HG02981 (cell line): Measurements from ENCODE around the gene PUM2.
"Not testable (repeated sequence)": the region's sequence is repeated elsewhere in the genome, so short reads cannot be mapped to it uniquely, and the experiment has no call there.

Experiments
- ATAC-seq: cut with Tn5 transposase; IDR thresholded peaks from one replicate; pipeline ENCODE4 v1.9.1; 2021; ENCODE audit warnings: mild to moderate bottlenecking, moderate library complexity; ENCODE audit not compliant: unreplicated experiment

The PUM2 gene

DNA sequence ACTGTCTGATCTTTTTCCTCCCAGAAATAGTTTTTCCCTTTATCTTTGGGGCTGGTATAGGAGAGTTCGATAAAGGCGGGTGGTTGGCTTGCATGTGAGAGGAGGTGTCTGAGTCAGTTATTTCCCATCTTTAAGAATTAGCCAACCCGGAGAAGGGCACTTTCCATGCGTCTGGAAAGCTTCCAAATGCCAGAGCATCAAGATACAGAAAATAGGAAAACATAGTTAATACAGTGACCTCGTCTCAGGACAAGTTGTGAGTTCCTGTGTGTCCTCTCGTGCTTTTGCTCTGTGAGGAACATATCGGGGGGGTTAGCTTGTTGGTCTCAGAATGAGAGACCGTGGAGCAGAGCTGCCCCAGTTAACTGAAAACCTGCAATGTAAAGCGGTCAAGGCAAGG is 18.7 kb upstream of the PUM2 start:
- no peak for ATAC-seq

DNA sequence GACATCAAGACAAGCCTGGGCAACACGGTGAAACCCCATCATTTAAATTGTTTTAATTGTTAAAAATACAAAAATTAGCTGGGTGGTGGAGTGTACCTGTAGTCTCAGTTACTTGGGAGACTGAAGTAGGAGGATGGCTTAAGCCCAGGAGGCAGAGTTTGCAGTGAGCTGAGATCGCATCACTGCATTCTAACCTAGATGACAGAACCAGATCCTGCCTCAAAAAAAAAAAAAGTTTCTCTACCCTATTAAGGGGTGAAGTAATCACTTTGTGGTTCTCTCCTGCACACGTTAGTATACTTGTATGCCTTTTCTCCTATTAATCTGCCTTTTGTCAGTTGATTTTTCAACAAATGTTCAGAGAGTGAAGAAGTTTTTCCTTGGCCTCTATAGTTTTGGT is 18.1 kb upstream of the PUM2 start:
- ATAC-seq: no peak

GRCh38 chr2:20367929-20368328 is 17.3 kb upstream of the PUM2 start:
- ATAC-seq: not testable (repeated sequence)

DNA sequence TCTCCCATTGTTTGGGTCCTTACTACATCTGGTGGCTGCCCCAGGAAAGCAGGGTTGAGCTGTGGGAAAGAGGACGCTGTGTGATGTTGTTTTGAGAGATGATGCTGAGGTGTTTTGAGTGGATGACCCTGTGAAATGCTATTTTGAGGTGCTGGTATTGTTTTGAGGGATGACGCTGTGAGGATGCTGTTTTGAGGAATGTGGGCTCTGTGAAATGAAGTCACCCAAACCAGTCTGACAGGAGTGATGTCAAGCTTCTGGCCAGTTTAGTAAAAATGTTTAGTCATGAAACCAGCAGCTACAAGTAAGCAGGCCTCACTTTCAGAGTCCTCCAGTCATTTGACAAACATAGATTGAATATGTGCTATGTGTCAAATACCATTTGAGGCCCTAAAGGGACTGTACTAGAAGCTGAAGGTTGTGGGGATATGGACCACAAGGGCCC is 16.1 kb upstream of the PUM2 start:
- no peak for ATAC-seq

GRCh38 chr2:20365249-20365817 is 14.7 kb upstream of the PUM2 start:
- peak; percentile 94 for ATAC-seq

DNA sequence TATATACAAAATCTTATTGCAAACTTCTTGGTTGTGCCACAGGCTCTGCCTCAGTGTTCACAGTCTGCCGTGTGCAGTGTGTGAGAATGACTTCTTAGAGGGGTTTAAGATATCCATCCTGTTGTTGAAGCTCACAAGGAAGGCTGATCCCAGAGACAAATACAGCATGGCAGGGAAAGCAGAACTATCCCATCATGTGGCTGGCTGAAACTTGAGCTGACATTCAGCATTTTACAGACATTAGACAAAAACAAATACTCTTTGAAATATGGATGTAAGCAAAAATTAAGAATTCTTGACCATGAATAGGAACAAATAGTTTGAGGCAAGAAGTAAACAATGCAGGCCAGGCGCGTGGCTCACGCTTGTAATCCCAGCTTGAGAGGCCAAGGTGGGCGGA is 12.9 kb upstream of the PUM2 start:
- ATAC-seq: no peak

- ATAC-seq: no peak
Observed at GRCh38 chr2:20362701-20363435, 12.2 kb upstream of the PUM2 start.

- ATAC-seq: no peak
Observed at GRCh38 chr2:20361893-20362292, 11.2 kb upstream of the PUM2 start.

DNA sequence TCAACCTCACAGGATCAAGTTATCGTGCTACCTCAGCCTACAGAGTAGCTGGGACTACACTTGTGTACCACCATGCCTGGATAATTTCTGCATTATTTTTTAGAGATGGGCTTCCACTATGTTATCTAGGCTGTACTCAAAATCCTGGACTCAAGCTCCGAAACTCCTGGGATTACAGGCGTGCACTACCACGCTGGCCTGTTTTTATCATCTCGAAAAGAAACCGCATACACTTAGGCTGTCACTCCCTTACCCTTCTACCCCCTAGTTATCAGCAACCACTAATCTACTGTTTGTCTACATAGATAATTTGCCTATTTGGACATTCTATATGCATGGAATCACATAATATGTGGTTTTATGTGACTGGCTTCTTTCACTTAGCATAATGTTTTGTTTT is 8.5 kb upstream of the PUM2 start:
- no peak for ATAC-seq

DNA sequence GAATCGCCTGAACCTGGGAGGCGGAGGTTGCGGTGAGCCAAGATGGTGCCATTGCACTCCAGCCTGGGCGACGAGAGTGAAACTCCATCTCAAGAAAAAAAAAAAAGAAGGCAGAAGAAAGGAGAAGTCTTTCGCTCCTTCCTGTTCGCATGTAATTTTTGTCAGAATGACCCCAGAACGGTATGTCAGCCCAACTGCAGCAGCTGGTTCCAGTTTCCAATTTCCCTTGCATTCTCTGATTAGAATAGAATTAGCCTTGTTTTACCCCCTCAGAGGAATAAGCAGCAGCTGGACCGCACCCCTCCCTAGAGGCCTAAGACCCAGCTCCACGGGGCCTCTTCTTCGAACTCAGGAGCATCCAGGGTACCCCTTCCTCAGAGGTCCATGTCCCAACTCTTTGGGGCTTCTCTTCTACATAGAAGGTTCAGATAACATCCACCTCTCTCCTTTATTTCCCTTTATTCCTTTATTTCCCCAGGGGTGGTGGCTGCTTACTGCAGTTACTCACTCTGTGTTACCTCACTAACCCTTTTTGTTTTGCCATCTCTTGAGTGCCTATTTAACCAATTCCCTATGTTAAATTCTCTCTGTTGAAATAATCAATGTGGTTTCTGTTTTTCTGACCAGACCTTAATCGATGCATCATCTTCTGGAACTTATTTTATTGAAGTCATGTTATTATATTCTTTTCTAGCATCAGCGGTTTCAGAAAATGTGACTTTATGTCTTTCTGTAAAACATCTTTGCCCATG is 7.2 kb upstream of the PUM2 start:
- ATAC-seq: no peak

GRCh38 chr2:20356042-20356441 is 5.4 kb upstream of the PUM2 start:
- ATAC-seq: no peak

DNA sequence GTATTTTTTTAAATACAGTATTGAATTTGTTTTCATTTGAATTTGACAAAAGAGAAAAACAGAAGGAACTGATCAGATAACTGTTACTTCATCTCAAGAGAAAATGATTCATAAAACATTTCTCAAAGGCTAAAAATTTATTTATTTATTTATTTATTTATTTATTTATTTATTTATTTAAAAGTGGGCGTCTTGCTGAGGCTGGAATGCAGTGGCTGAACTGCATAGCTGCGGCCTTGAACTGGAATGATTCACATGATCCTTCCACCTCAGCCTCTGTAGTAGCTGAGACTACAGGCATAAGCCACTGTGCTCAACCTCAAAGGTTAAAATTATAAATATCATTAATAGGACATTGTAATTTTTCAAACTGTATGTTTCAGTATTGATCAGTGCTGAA is 4.5 kb upstream of the PUM2 start:
- ATAC-seq: no peak

DNA sequence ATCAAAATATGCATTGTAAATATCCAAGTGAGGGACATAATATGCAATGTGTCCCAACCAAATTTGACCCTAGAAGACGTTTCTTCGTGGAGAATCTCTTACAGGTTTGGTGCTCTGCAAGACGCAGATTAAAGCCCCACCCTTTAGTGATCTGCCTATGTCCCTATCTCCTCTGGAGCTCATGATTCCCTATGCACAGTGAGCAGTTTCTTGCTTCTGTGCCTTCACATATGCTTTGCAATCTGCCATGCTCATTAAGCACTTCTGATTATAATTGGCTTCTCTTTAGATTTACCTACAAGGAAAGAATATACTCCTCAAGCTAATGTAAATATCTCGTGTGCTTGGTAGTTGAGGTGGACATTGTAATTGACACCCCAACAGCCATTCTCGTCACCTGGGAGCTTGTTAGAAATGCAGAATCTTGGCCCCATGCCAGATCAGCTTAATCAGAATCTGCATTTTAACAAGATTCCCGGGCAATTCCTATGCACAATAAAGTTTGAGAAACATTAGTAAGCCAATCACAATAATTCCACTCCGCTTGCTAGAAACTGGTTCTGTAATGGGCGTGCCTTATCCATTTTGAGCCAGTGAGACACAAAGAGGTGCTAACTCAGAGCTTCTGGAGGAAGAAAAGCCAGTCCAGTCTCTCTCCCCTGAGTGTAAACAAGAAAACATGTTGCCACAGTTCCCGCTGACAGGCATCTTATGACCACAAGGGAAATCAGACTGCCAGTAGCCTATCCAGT is 2.8 kb upstream of the PUM2 start:
- no peak for ATAC-seq

- ATAC-seq: no peak
Observed at GRCh38 chr2:20352581-20353216, 2.1 kb upstream of the PUM2 start.

DNA sequence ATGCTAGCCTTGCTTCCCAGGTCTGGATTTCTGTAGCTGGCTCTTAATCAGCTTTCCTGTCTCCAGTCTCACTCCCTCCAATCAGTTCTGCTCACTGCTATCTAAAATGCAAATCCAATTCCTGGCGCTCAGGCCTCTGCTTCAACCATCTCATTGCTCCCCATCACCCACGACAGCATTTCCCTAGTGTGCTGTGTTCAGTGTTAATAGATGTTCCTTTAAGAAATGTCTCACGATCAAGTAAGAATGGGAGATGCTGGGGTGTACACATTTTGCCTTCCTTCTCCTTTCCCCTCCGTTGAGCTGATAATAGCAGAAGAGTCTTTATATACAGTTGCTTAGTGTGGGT is 1.6 kb upstream of the PUM2 start:
- no peak for ATAC-seq

GRCh38 chr2:20351555-20352229 is 1.0 kb upstream of the PUM2 start:
- ATAC-seq: no peak

- peak; percentile 24 for ATAC-seq
Observed at GRCh38 chr2:20350041-20350712, 467 bp downstream of the PUM2 start.

DNA sequence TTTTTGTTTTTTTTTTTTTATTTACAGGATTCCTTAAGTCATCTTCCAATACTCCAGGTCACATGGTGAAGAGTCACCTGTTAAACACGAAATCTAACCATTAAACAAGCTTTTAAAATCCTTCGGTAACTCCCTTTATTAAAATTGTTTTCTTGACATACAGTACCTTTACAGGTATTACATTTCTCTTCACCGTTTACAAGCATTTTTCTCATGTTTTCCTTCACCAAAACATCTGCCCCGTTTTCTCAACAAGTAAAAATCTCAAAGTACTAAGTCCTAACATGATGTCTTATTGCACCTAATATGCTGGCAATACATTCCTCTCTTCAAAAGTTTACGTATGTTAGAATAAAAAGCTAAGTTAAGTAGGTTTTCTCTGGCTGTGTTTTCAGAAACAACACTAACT is 1.1 kb downstream of the PUM2 start:
- no peak for ATAC-seq

DNA sequence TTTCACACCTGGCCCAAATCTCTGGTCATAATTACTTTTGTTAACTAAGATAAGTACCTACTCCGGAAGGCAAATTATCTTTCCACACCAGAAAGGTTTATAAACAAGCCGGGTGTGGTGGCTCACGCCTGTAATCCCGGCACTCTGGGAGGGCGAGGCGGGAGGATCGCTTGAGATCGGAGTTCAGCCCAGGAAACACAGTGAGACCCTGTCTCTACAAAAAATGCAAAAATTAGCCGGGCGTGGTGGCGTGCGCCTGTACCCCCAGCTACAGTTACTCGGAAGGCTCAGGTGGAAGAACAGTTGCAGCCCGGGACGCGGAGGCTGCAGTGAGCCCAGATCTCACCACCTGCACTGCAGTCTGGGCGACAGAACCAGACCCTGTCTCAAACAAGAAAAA is 2.1 kb downstream of the PUM2 start:
- no peak for ATAC-seq
